GM12891 (cell line): ENCODE measurements around the gene SASH1.

Experiments
- DNase-seq: peaks from one replicate; pipeline ENCODE4 v3.0.0; 2011; ENCODE audit warnings: low spot score; ENCODE audit not compliant: insufficient read length
- FAIRE-seq: peaks from 2 replicates; lab custom pipeline; 2011; peaks lifted over from hg19 to GRCh38; lab: Jason Lieb, UNC
- PAX5 ChIP-seq: IDR thresholded peaks from 2 replicates; pipeline ENCODE4 v1.6.1; 2011; ENCODE audit warnings: low read length, moderate library complexity, mild to moderate bottlenecking; ENCODE audit not compliant: insufficient read depth, severe bottlenecking
- POLR2A ChIP-seq: IDR thresholded peaks from 2 replicates; pipeline ENCODE4 v1.6.1; 2011; ENCODE audit warnings: low read depth, low read length, control low read depth
- POLR2AphosphoS5 ChIP-seq: IDR thresholded peaks from 2 replicates; pipeline ENCODE4 v1.6.1; 2011; ENCODE audit warnings: low read depth, low read length, control low read depth
- POU2F2 ChIP-seq: IDR thresholded peaks from 2 replicates; pipeline ENCODE4 v1.6.1; 2011; ENCODE audit warnings: low read depth, mild to moderate bottlenecking, control low read depth, low read length, moderate library complexity
- SPI1 ChIP-seq: IDR thresholded peaks from 2 replicates; pipeline ENCODE4 v1.6.1; 2011; ENCODE audit warnings: low read depth, low read length, control low read depth
- TAF1 ChIP-seq: IDR thresholded peaks from 2 replicates; pipeline ENCODE4 v1.6.1; 2011; ENCODE audit warnings: low read depth, low read length, control low read depth

The SASH1 gene

DNA sequence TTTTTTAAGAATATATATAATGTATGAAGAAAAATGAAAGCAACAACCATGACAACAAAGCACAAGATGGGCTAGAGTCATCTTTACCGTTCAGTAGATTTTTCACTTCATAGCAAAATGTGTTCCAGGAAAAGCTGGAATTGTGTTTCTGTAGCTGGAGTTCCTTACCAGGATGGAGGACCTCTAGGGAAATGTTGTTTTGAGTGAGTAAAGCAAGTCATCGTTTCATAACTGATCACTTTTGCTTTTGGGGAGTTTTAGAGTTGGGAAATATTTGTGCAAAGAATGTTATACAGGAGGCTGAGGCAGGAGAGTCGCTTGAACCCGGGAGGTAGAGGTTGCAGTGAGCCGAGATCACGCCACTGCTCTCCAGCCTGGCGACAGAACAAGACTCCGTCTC, 151.6 kb downstream of the SASH1 start:
- TF ChIP-seq SPI1 (no peak), TAF1 (no peak)
- FAIRE-seq (no peak), DNase-seq (no peak)

DNA sequence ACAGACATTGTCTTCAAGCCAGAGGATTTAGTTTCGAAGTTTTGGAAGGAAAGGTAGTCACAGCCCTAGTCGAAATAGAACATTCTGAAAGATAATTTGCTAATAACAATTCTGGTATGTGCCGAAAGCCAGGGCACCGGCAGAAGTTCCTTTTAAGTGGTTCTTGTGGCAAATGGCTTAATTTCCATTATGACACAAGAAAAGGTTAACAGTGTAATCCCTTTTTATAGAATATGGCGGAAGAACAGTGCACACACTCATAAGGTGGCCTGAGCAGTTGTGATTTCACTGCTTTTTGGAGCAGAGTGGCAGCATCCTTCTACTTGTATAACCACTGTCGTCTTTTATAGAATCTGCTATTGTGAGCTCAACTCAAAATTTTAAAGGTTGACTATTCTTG, 152.4 kb downstream of the SASH1 start:
- DNase-seq = no peak

DNA sequence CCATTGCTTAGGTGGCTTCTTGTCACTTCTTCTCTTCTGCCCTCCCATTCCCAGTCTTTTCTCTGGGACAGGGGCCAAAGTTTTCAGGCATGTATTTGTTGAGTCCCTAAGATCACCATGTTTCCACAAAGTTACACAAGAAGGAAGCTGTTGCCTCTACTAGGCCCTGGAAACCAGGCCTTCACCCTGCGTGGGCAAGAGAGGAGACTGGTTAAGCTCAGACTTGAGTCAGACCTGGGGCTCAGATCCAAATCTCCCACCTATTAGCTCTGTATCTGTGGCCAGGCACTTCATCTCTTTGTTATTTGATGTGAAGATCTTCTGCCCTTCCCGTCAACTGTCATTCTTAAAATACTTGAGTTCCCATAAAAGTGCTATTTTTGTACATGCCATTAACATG, 154.6 kb downstream of the SASH1 start:
- DNase-seq (no peak), FAIRE-seq (no peak)
- TF ChIP-seq SPI1 (no peak), PAX5 (no peak), POLR2A (no peak), POLR2AphosphoS5 (no peak), TAF1 (no peak), POU2F2 (no peak)

More for the DNA sequence above, 152.4 kb downstream of the SASH1 start:
- FAIRE-seq = no peak
- TF ChIP-seq POU2F2 = no peak
- TF ChIP-seq POLR2AphosphoS5 = no peak
- TF ChIP-seq TAF1 = no peak
- TF ChIP-seq POLR2A = no peak
- TF ChIP-seq SPI1 = no peak
- no peak for TF ChIP-seq PAX5

DNA sequence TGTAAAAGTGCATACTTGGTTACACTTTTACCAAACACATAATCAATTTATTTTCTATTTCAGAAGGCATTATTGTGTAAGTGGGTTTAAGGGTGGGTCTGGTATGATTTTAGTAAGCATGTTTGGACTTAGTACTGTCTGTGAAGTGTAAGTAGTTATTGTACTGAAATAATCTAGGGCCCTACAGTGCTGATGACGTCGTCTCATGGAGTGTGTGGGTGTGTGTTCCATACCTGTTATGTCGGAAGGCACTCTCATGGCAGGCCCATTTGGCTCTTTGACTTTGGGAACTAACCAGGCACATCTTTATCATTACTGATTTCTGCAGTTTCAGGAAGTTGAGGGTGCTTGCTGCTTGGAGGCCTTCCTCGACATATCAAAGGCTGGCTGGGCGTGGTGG, 155.1 kb downstream of the SASH1 start:
- no peak for FAIRE-seq
- no peak for TF ChIP-seq POU2F2
- no peak for TF ChIP-seq TAF1
- no peak for TF ChIP-seq SPI1
- no peak for TF ChIP-seq POLR2A
- no peak for TF ChIP-seq POLR2AphosphoS5
- no peak for TF ChIP-seq PAX5
- no peak for DNase-seq

DNA sequence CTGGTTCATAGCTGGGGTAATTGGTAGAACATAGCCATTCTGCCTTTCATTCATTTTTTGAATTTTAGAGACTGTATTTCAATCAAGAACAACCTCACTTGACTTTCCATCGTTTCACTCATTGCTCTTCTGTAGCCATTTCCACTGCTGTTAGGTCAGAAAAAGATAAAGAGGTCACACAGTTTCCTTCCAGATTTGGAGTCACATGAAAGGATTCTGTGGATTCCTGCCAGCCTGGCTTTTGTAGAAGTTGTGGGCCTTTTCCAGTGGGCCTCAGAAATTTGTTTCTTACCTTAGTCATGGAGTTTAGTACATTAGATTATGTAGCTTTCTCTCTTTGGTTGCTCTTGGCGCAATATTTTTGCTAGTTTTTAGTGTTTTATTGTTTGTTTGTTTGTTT, 157.8 kb downstream of the SASH1 start:
- DNase-seq = no peak

DNA sequence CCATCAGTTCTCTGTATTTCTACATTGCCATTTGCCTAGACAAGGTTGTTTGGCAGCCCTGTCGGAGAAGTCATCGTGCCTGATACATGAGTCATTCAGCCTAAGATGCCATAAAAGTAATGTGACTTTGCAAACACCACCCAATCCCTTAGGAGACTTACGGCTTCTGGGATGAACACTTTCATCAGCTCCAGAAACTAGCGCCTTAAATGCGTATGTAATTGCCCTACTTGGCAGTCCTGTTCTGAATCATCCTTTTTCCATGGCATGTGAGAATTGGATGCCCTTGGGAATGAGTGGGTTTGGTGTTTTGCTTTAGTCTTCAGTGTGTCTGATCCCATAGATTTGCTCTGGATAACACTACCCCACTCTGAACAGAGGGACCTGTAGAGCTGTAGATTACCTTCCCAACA, 158.5 kb downstream of the SASH1 start:
- FAIRE-seq (no peak), DNase-seq (no peak)
- TF ChIP-seq SPI1 = no peak
- TF ChIP-seq TAF1 = no peak
- TF ChIP-seq POU2F2 = no peak
- TF ChIP-seq PAX5 = no peak

More for the DNA sequence above, 157.8 kb downstream of the SASH1 start:
- no peak for FAIRE-seq
- TF ChIP-seq SPI1 = no peak
- TF ChIP-seq TAF1 = no peak
- TF ChIP-seq POLR2A = no peak
- no peak for TF ChIP-seq PAX5
- TF ChIP-seq POLR2AphosphoS5 = no peak
- no peak for TF ChIP-seq POU2F2

DNA sequence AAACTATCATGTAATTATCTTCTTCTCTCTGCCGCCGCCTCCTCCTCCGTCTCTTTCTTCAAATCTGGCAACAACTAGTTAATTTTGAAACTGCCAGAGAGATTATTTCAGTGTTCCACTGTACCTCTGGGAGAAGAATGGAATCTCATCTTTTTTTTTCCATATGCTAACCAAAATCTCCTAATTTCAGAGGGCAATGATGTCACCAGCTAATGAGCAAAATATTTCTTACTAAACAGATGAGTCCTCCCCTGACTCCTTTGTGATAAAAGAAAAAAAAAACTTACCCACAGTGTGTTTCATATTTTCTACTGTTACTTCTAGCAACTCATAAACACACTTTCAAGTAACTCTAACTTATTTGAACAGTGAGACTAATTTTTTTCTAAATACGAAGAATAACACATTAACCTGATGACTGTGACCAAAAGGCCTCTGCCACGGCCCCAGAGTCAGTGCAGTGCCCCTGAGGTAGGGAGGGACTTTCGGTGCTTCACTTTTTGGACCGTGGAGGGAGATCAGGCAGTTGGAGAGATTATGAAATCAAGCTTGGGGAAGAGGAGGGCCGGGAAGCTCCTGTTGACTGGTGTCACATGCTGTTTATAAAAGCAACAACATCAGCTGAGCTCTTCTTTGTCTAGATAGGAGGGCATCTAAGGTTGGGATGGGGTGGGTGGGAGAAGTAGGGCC, 159.6 kb downstream of the SASH1 start:
- TF ChIP-seq PAX5 = no peak
- no peak for TF ChIP-seq SPI1
- no peak for TF ChIP-seq POLR2AphosphoS5
- no peak for TF ChIP-seq TAF1
- no peak for TF ChIP-seq POLR2A
- no peak for TF ChIP-seq POU2F2
- DNase-seq (no peak), FAIRE-seq (no peak)

DNA sequence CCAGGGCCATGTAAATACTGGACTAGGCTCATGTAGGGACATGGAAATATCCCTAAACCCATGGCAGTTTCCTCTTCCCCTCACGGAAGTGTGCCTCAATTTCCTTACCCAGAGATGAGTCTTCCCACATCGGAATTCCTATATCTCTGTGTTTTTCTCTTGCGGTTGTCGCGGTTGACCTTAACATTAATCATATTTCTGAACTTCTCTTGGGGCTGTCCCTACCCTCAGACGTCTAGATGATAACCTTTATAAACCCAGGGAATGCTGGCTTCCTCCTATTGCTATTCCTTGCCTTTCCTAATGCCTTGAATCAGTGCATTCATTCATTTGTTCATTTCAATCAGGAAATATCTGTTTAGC, 160.1 kb downstream of the SASH1 start:
- TF ChIP-seq POLR2AphosphoS5 (no peak), POLR2A (no peak), SPI1 (no peak), POU2F2 (no peak), PAX5 (no peak), TAF1 (no peak)
- DNase-seq = no peak
- FAIRE-seq = no peak

DNA sequence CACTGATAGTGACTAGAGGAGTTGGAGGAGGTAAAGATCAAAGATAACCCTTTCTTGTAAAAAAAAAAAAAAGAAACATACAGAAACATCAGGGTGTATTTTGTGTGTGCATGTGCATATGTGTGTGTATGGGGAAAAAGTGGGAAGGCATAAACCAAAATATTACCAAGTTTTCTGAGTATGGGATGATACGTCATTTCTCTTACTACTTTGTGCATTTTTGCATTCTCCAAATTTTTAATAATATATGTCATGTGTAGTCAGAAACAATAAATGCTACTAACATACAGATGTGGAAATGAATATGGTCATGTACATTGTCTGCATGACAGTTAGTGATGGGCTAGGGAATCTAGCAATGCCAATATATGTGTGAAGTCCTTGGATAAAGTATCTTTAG, 161.1 kb downstream of the SASH1 start:
- no peak for DNase-seq
- TF ChIP-seq POLR2AphosphoS5 (no peak), TAF1 (no peak), POLR2A (no peak), PAX5 (no peak), POU2F2 (no peak), SPI1 (no peak)
- no peak for FAIRE-seq

DNA sequence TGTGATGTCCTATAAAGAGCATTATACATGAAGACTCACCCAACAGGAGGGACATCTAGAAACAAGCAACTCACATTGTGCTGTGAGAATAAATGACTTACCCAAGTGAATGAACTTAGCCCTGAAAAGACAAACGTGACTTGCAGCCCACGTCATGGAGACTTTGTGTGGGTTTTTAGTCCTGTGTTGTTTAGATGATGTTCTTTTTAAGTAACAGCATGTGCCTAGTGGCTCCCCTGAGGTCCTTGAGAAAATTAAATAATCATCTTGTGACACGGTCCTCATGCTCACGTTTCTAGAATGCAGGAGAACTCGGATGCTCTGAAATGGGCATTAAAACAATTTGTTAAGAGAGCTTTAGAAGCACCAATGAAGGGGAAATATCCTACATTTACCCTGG, 165.1 kb downstream of the SASH1 start:
- FAIRE-seq (no peak), DNase-seq (no peak)
- TF ChIP-seq SPI1 (no peak), POU2F2 (no peak), PAX5 (no peak), POLR2AphosphoS5 (no peak), POLR2A (no peak), TAF1 (no peak)
